ENCODE results near the gene ZSWIM4.
"Not testable (repeated sequence)": the region's sequence is repeated elsewhere in the genome, so short reads cannot be mapped to it uniquely, and the experiment has no call there.

The ZSWIM4 gene

GRCh38 chr19:13794757-13795589 lies at the start of gene ZSWIM4:
ZSWIM4 (plus strand) TSS chr19:13795443; CDS start chr19:13795649, 206 bp downstream.
- Histone ChIP-seq H3K9me3 (ENCODE audit: control insufficient read depth, insufficient read depth, low read length) (no peaks in the 10 kb centered on the region), H3K9ac (ENCODE audit: low read depth, low read length) (peak within 1 kb of the TSS; percentile 87), H3K4me1 (ENCODE audit: insufficient read depth, low read length) (peaks cover 5% of the 10 kb centered on the region; the same call in 1 of the 2 replicates), H3K36me3 (ENCODE audit: insufficient read depth, low read length) (no peaks in the 10 kb centered on the region)

DNA sequence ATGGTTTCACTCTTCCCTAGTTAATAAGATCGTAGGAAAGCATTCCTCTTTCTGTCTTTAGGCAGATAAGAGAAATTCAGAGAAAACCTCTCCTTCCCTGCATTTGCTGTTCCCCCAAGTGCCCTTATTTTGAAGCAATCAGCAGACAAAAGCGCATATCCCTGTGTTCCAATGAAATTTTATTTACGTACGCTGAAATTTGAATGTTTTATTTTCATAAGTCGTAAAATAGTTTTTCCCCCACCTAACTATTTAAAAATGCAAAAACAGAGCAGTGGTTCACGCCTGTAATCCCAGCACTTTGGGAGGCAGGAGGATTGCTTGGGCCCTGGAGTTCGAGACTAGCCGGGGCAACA lies 48.2 kb upstream of the ZSWIM4 start:
- Histone ChIP-seq H3K36me3 (ENCODE audit: insufficient read depth, low read length) (no peaks in the 10 kb centered on the region), H3K4me1 (ENCODE audit: insufficient read depth, low read length) (no peaks in the 10 kb centered on the region), H3K9ac (ENCODE audit: low read depth, low read length) (peak overlapping the region; percentile 32; the same call in 1 of the 2 replicates), H3K9me3 (ENCODE audit: control insufficient read depth, insufficient read depth, low read length) (no peaks in the 10 kb centered on the region)

DNA sequence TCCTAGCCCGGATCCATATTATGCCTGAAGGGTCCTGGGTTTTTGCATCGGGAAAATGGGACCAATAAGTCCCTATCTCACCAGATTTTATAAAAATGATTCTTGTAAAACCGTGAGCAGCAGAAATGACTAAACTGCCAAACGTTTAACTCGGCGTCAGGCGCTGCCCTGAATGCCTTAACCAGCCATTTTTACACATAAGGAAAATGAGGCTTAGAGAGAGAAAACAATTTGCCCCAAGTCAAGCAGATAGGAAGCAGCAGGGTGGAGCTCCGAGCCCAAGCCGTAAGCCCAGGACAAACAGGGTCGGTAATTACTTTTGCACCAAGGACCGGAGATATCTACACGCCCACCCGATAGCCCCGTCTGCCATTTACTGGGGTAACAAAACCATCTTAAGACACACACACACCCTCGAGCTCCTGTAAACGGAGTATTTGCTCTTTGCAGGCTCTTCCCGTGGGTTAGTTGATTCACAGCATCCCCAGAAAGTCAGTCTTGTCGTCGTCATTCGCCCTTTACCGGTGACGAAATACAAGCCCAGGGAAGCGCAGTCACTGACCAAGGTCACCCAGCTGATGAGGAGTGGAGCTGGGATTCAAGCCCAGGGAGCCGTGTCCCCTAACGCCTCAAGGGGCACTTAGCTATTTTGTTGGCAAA lies 46.9 kb upstream of the ZSWIM4 start:
- no peaks in the 10 kb centered on the region for H3K9me3 ChIP-seq (ENCODE audit: control insufficient read depth, insufficient read depth, low read length)
- H3K9ac ChIP-seq (ENCODE audit: low read depth, low read length), result peak overlapping the region; percentile 87
- H3K36me3 ChIP-seq (ENCODE audit: insufficient read depth, low read length), result no peaks in the 10 kb centered on the region; the same call in 1 of the 2 replicates
- H3K4me1 ChIP-seq (ENCODE audit: insufficient read depth, low read length), result no peaks in the 10 kb centered on the region

DNA sequence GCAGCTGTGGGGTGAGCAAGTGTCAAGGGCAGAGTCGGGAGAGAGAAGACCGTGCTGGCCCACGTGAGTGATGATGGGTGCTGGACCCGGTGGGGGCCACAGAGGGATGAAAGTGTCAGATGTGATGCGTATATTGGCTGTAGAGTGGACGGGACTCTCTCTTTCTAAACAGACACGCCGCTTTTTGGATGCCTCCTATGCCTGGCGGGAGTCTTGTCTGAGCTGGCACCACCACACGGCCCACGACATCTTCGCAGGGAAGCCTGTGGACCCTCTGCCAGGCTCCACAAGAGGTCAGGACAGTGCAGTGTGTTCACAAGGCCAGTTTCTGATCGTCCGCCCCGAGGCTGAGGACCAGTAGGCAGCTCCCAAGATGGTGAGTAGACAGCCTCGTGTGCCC lies 43.8 kb upstream of the ZSWIM4 start:
- no peaks in the 10 kb centered on the region for H3K4me1 ChIP-seq (ENCODE audit: insufficient read depth, low read length)
- H3K36me3 ChIP-seq (ENCODE audit: insufficient read depth, low read length), result peaks cover 7% of the 10 kb centered on the region
- no peak overlapping the region for H3K9ac ChIP-seq (ENCODE audit: low read depth, low read length)
- no peaks in the 10 kb centered on the region for H3K9me3 ChIP-seq (ENCODE audit: control insufficient read depth, insufficient read depth, low read length)

GRCh38 chr19:13753622-13754021 lies 41.6 kb upstream of the ZSWIM4 start:
- H3K36me3 ChIP-seq (ENCODE audit: insufficient read depth, low read length), result peaks cover 14% of the 10 kb centered on the region
- not testable (repeated sequence) for H3K9me3 ChIP-seq (ENCODE audit: control insufficient read depth, insufficient read depth, low read length); H3K4me1 ChIP-seq (ENCODE audit: insufficient read depth, low read length); H3K9ac ChIP-seq (ENCODE audit: low read depth, low read length)

DNA sequence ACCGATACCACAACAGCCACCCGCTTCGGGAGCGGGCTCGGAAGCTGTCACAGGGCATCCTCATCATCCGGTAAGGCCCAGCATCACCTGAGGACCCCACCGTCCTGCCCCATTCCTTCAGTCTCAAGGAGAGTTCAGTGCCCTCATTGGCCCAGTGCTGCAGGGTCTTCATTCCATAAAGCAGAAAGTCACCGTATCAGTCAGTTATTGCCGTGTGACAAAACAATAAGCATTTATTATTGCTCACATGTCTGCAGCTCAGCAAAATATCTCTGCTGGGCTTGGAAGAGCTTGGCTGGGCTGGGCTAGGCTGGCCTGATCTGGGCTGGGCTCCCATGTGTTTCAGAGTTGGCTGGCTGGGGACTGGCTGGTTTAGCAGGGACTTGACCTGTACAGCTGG lies 39.0 kb upstream of the ZSWIM4 start:
- peaks cover 18% of the 10 kb centered on the region for H3K36me3 ChIP-seq (ENCODE audit: insufficient read depth, low read length)

GRCh38 chr19:13757805-13758772 lies 37.2 kb upstream of the ZSWIM4 start:
- Histone ChIP-seq H3K4me1 (ENCODE audit: insufficient read depth, low read length) (no peaks in the 10 kb centered on the region), H3K36me3 (ENCODE audit: insufficient read depth, low read length) (peaks cover 18% of the 10 kb centered on the region), H3K9me3 (ENCODE audit: control insufficient read depth, insufficient read depth, low read length) (no peaks in the 10 kb centered on the region), H3K9ac (ENCODE audit: low read depth, low read length) (no peak overlapping the region)

More for the DNA sequence above, 39.0 kb upstream of the ZSWIM4 start:
- Histone ChIP-seq H3K9ac (ENCODE audit: low read depth, low read length) (no peak overlapping the region), H3K9me3 (ENCODE audit: control insufficient read depth, insufficient read depth, low read length) (no peaks in the 10 kb centered on the region), H3K4me1 (ENCODE audit: insufficient read depth, low read length) (no peaks in the 10 kb centered on the region)

DNA sequence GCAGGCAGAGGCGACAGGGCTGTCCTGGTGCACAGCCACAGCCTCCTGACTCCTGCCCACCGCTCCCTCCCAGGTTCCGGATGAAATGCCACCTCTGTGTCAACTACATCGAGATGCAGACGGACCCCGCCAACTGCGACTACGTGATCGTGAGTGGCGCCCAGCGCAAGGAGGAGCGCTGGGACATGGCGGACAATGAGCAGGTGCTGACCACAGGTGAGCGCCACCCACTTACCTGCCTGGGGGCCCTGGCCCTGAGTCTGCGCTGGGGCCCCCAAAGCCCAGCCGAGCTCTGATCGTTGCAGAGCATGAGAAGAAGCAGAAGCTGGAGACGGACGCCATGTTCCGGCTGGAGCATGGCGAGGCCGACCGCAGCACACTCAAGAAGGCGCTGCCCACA lies 36.4 kb upstream of the ZSWIM4 start:
- peaks cover 18% of the 10 kb centered on the region for H3K36me3 ChIP-seq (ENCODE audit: insufficient read depth, low read length)
- H3K4me1 ChIP-seq (ENCODE audit: insufficient read depth, low read length), result no peaks in the 10 kb centered on the region
- H3K9ac ChIP-seq (ENCODE audit: low read depth, low read length), result no peak overlapping the region
- no peaks in the 10 kb centered on the region for H3K9me3 ChIP-seq (ENCODE audit: control insufficient read depth, insufficient read depth, low read length)

GRCh38 chr19:13761423-13761822 lies 33.8 kb upstream of the ZSWIM4 start:
- Histone ChIP-seq H3K36me3 (ENCODE audit: insufficient read depth, low read length) (peaks cover 12% of the 10 kb centered on the region), H3K4me1 (ENCODE audit: insufficient read depth, low read length) (no peaks in the 10 kb centered on the region), H3K9ac (ENCODE audit: low read depth, low read length) (no peak overlapping the region), H3K9me3 (ENCODE audit: control insufficient read depth, insufficient read depth, low read length) (no peaks in the 10 kb centered on the region)

- H3K9ac ChIP-seq (ENCODE audit: low read depth, low read length), result no peak overlapping the region
- H3K36me3 ChIP-seq (ENCODE audit: insufficient read depth, low read length), result peaks cover 12% of the 10 kb centered on the region
- no peaks in the 10 kb centered on the region for H3K9me3 ChIP-seq (ENCODE audit: control insufficient read depth, insufficient read depth, low read length)
- no peaks in the 10 kb centered on the region for H3K4me1 ChIP-seq (ENCODE audit: insufficient read depth, low read length)
Measured at GRCh38 chr19:13762635-13763235, 32.5 kb upstream of the ZSWIM4 start.

DNA sequence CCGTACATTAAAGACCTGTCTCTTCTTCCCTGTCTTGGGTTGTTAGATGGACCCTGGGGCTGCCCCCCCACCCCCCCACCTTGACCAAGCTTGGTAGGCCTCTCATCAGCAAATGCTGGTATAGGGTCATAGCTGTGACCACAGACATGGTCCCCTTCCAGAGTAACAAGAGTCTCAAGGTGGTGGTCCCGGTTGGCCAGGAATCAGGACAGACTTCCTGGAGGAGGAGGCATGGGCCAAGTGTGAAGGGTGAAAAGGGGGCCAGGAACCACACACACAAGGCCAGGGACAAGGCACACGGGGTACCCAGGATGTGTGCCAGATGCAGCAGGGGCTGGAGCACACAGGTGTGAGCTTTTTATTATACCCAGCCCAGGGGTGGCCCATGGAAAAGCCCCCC lies 32.0 kb upstream of the ZSWIM4 start:
- no peaks in the 10 kb centered on the region for H3K4me1 ChIP-seq (ENCODE audit: insufficient read depth, low read length)
- no peaks in the 10 kb centered on the region for H3K9me3 ChIP-seq (ENCODE audit: control insufficient read depth, insufficient read depth, low read length)
- H3K36me3 ChIP-seq (ENCODE audit: insufficient read depth, low read length), result peaks cover 8% of the 10 kb centered on the region
- no peak overlapping the region for H3K9ac ChIP-seq (ENCODE audit: low read depth, low read length)

GRCh38 chr19:13764101-13764807 lies 31.0 kb upstream of the ZSWIM4 start, which contains the start of gene MRI1:
MRI1 (plus strand) TSS chr19:13764522; CDS start chr19:13764589, 67 bp downstream.
- Histone ChIP-seq H3K9me3 (ENCODE audit: control insufficient read depth, insufficient read depth, low read length) (no peaks in the 10 kb centered on the region), H3K9ac (ENCODE audit: low read depth, low read length) (peak within 1 kb of the TSS; percentile 71), H3K36me3 (ENCODE audit: insufficient read depth, low read length) (no peaks in the 10 kb centered on the region; the same call in 1 of the 2 replicates), H3K4me1 (ENCODE audit: insufficient read depth, low read length) (no peaks in the 10 kb centered on the region)

DNA sequence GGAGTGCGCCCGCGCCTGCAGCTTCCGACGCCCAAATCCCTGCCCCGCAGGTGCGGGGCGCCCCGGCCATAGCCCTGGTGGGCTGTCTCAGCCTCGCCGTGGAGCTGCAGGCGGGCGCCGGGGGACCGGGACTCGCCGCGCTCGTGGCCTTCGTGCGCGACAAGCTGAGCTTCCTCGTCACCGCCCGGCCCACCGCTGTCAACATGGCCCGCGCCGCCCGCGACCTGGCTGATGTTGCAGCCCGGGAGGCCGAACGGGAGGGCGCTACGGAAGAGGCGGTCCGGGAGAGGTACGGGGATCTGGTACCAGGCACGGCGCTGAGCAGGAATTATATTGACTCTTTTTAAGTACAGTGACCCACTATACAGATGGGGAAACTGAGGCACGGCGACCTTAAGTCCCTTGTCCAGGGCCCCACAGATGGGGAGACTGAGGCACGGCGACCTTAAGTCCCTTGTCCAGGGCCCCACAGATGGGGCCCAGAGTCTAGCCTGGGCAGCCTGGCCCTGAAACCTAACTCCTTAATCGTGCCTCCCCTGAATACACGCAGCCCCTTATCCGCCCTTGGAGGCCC lies 30.3 kb upstream of the ZSWIM4 start:
- Histone ChIP-seq H3K36me3 (ENCODE audit: insufficient read depth, low read length) (no peaks in the 10 kb centered on the region; the same call in 1 of the 2 replicates), H3K9ac (ENCODE audit: low read depth, low read length) (peak overlapping the region; percentile 63; the same call in 1 of the 2 replicates), H3K4me1 (ENCODE audit: insufficient read depth, low read length) (no peaks in the 10 kb centered on the region), H3K9me3 (ENCODE audit: control insufficient read depth, insufficient read depth, low read length) (no peaks in the 10 kb centered on the region)
